Activated CD4-positive, alpha-beta T cell treated with anti-CD3 and anti-CD28 coated beads for 48 hours (primary cell): ENCODE results near the gene AK8.

Source experiments
- DNase-seq: peaks from one replicate; pipeline ENCODE4 v3.0.0-alpha.2; 2020

AK8 gene

GRCh38 chr9:132769906-132770769 is 107.9 kb downstream of the AK8 start:
- peak; percentile 75 for DNase-seq

- peak; percentile 77 for DNase-seq
Measured at GRCh38 chr9:132768932-132769905, 108.9 kb downstream of the AK8 start.

- no peak for DNase-seq
Measured at GRCh38 chr9:132763574-132763973, 114.5 kb downstream of the AK8 start.

- DNase-seq: no peak
Measured at GRCh38 chr9:132762896-132763295, 115.2 kb downstream of the AK8 start.

GRCh38 chr9:132761602-132762001 is 116.5 kb downstream of the AK8 start:
- DNase-seq: no peak

- DNase-seq: no peak
Measured at GRCh38 chr9:132760057-132760456, 118.0 kb downstream of the AK8 start.

GRCh38 chr9:132757016-132757415 is 121.1 kb downstream of the AK8 start:
- no peak for DNase-seq

GRCh38 chr9:132756214-132756845 is 121.8 kb downstream of the AK8 start:
- DNase-seq: no peak

- DNase-seq: no peak
Measured at GRCh38 chr9:132755096-132755495, 123.0 kb downstream of the AK8 start.

GRCh38 chr9:132754236-132754635 is 123.8 kb downstream of the AK8 start:
- DNase-seq: no peak

- no peak for DNase-seq
Measured at GRCh38 chr9:132753593-132753880, 124.5 kb downstream of the AK8 start.

- DNase-seq: no peak
Measured at GRCh38 chr9:132752877-132753592, 125.0 kb downstream of the AK8 start.

- no peak for DNase-seq
Measured at GRCh38 chr9:132750668-132751067, 127.4 kb downstream of the AK8 start.

GRCh38 chr9:132749306-132749705 is 128.8 kb downstream of the AK8 start:
- DNase-seq: no peak

GRCh38 chr9:132748450-132748849 is 129.6 kb downstream of the AK8 start:
- DNase-seq: no peak

- DNase-seq: no peak
Measured at GRCh38 chr9:132745756-132746709, 132.1 kb downstream of the AK8 start.

GRCh38 chr9:132744881-132745755 is 133.0 kb downstream of the AK8 start:
- DNase-seq: peak; percentile 27

GRCh38 chr9:132743931-132744479 is 134.1 kb downstream of the AK8 start:
- DNase-seq: no peak

- DNase-seq: no peak
Measured at GRCh38 chr9:132742821-132743311, 135.2 kb downstream of the AK8 start.
